Testis (tissue), 3 donors: Measurements from ENCODE around the gene LRRK1. TPM values are rescaled to one million over a fixed set of nuclear protein-coding genes. Genes with fewer than 3 reads are reported as not detected.
"Not testable (repeated sequence)": the region's sequence is repeated elsewhere in the genome, so short reads cannot be mapped to it uniquely, and the experiment has no call there.

Experiments
- DNase-seq: peaks from one replicate; pipeline ENCODE4 v3.0.0-alpha.2; 2019
- H3K27ac ChIP-seq, 2 donors: fragments of 200-600 bp; sonication (generic); one replicate each; pipeline ENCODE4 v1.5.1; 2019
- H3K27me3 ChIP-seq: fragments of 200-600 bp; sonication (generic); one replicate; pipeline ENCODE4 v1.5.1; 2019
- H3K36me3 ChIP-seq: fragments of 200-600 bp; sonication (generic); one replicate; pipeline ENCODE4 v1.5.1; 2017; ENCODE audit warnings: low read depth; ENCODE audit errors: missing control alignments
- H3K4me1 ChIP-seq: fragments of 200-600 bp; sonication (generic); one replicate; pipeline ENCODE4 v1.5.1; 2019
- H3K4me3 ChIP-seq, 2 donors: fragments of 200-600 bp; sonication (generic); one replicate each; pipeline ENCODE4 v1.5.1; 2017 to 2019
- H3K9me3 ChIP-seq: fragments of 200-600 bp; sonication (generic); one replicate; pipeline ENCODE4 v1.5.1; 2017
- POLR2A ChIP-seq: fragments of 450-650 bp; IDR thresholded peaks from one replicate; pipeline ENCODE4 v1.6.1; 2017; ENCODE audit warnings: antibody characterized with exemption, mild to moderate bottlenecking, moderate library complexity
- WGBS, 2 donors: methylation state at CpG; one replicate each; pipeline ENCODE4 v1.1.5; 2018; 5-methylcytosine and 5-hydroxymethylcytosine counted together
- intact Hi-C: fragments of 100-400 bp; cut with DNase I; formaldehyde crosslinking; loops from one replicate; pipeline ENCODE4 v1.15.1; 2023; ENCODE audit warnings: low total_unique reads
- polyA plus RNA-seq: library from polyadenylated mRNA; stranded (reverse); fragments of 350-450 nt; fragmentation: Illumina TruSeq; extraction: RNeasy Lipid Tissue Mini Kit (QIAGEN cat#74804); gene quantifications from one replicate; pipeline ENCODE4 v1.2.3, GENCODE V29; 2014; ENCODE audit warnings: low read depth, low replicate concordance; ENCODE audit not compliant: insufficient read depth
- total RNA-seq, 2 donors: library from RNA; depleted of rRNA; stranded (reverse); fragments of >200 nt; gene quantifications; one replicate each; pipeline ENCODE4 v1.2.3, GENCODE V29; 2016
- TF ChIP-seq, protein P1 (sequence below), 3 experiments: fragments of 450-650 bp in 2 of 3; fragments of 200-600 bp in 1 of 3; sonication (generic) in 1 of 3; IDR thresholded peaks; one replicate each; pipeline ENCODE4 v1.5.1; 2016 to 2019; ENCODE audit warnings: antibody characterized with exemption in 3 of 3, mild to moderate bottlenecking in 2 of 3, moderate library complexity in 1 of 3

Gene LRRK1
- total and polyA plus RNA-seq, 3 donors from 2014 or later = 18.8 to 24.6 (median 23.0) TPM

DNA sequence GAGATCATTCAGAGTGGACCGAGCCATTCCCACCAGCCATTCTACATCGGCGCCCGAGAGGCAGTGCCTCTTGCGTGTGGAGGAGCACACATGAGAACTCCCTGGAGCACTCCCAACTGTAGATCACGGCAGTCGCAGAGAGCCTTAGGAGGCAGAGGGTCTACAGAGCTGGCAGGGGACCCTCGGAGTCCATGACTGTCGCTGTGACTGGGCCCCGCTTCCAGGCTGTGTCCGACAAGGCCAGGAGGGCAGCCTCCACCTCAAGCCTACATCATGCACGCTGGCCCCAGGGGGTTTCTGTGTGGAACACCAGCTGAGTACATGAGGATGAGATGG is 173.7 kb downstream of the LRRK1 start:
- TF ChIP-seq, protein P1, sequence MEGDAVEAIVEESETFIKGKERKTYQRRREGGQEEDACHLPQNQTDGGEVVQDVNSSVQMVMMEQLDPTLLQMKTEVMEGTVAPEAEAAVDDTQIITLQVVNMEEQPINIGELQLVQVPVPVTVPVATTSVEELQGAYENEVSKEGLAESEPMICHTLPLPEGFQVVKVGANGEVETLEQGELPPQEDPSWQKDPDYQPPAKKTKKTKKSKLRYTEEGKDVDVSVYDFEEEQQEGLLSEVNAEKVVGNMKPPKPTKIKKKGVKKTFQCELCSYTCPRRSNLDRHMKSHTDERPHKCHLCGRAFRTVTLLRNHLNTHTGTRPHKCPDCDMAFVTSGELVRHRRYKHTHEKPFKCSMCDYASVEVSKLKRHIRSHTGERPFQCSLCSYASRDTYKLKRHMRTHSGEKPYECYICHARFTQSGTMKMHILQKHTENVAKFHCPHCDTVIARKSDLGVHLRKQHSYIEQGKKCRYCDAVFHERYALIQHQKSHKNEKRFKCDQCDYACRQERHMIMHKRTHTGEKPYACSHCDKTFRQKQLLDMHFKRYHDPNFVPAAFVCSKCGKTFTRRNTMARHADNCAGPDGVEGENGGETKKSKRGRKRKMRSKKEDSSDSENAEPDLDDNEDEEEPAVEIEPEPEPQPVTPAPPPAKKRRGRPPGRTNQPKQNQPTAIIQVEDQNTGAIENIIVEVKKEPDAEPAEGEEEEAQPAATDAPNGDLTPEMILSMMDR (IDR thresholded peaks at IDR 0.05) = no peak
- TF ChIP-seq POLR2A = no peak
- intact Hi-C loops = no loop called here
- Histone ChIP-seq H3K4me1 (peaks cover 44% of the 10 kb centered on the region), H3K27me3 (no peaks in the 10 kb centered on the region), H3K9me3 (no peaks in the 10 kb centered on the region), H3K27ac (peak overlapping the region; percentile 74 to 75), H3K4me3 (no peak overlapping the region), H3K36me3 (no peaks in the 10 kb centered on the region)
- no peak for DNase-seq
- 93 to 97% methylated on average over 2 to 12 of the region's 12 CpGs for WGBS, 2 donors

DNA sequence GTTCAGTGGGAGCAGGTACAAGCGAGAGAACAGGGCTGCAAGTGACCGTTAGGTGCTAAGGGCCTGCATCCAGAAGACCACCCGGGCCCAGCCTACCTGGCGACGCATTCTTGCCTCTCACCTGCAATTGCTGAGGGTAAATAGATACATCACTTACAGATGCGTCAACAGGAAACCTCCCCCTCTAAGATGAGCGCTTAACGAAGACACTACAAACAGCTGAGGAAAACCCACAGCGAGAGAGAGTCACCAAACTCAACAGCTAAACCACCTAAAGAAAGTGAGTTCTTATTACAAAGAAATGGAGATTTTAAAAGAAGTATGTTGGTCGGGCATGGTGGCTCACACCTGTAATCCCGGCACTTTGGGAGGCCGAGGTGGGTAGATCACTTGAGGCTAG is 174.8 kb downstream of the LRRK1 start:
- intact Hi-C loops = no loop called here
- Histone ChIP-seq H3K4me1 (peaks cover 32% of the 10 kb centered on the region), H3K4me3 (no peak overlapping the region), H3K27ac (no peak overlapping the region), H3K27me3 (no peaks in the 10 kb centered on the region), H3K9me3 (no peaks in the 10 kb centered on the region), H3K36me3 (no peaks in the 10 kb centered on the region)
- WGBS, 2 donors = 89 to 94% methylated on average over 12 of the region's 12 CpGs
- DNase-seq = no peak
- TF ChIP-seq, protein P1 (IDR thresholded peaks at IDR 0.05) = no peak
- no peak for TF ChIP-seq POLR2A

DNA sequence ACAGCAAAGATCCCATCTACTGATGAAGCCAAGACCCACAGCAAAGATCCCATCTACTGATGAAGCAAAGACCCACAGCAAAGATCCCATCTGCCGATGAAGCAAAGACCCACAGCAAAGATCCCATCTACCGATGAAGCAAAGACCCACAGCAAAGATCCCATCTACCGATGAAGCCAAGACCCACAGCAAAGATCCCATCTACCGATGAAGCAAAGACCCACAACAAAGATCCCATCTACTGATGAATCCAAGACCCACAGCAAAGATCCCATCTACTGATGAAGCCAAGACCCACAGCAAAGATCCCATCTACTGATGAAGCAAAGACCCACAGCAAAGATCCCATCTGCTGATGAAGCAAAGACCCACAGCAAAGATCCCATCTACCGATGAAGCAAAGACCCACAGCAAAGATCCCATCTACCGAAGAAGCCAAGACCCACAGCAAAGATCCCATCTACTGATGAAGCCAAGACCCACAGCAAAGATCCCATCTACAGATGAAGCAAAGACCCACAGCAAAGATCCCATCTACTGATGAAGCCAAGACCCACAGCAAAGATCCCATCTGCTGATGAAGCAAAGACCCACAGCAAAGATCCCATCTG is 176.7 kb downstream of the LRRK1 start:
- H3K4me3 ChIP-seq, H3K27ac ChIP-seq, DNase-seq, H3K36me3 ChIP-seq, H3K9me3 ChIP-seq, intact Hi-C loops, H3K27me3 ChIP-seq: not testable (repeated sequence)
- WGBS, 2 donors = 77 to 92% methylated on average over 6 of the region's 6 CpGs
- H3K4me1 ChIP-seq = peaks cover 18% of the 10 kb centered on the region

DNA sequence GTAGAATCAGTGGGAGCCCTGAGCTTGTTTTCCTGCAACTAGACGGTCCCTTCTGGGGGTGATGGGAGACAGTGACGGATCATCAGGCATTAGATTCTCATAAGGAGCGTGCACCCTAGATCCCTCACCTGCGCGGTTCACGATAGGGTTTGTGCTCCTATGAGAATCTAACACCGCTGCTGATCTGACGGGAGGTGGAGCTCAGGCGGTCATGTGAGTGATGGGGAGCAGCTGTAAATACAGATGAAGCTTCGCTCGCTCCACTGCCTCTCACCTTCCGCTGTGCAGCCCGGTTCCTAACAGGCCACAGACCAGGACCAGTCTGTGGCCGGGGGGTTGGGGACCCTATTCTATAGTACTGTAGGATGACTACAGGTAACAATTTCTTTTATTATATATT is 178.0 kb downstream of the LRRK1 start:
- H3K4me1 ChIP-seq = peaks cover 5% of the 10 kb centered on the region
- intact Hi-C loops = no loop called here
- H3K36me3 ChIP-seq = no peaks in the 10 kb centered on the region
- no peaks in the 10 kb centered on the region for H3K9me3 ChIP-seq
- H3K27ac ChIP-seq = no peak overlapping the region
- 94 to 97% methylated on average over 14 of the region's 14 CpGs for WGBS, 2 donors
- H3K27me3 ChIP-seq = no peaks in the 10 kb centered on the region
- DNase-seq = no peak
- TF ChIP-seq, protein P1 (IDR thresholded peaks at IDR 0.05) = no peak
- TF ChIP-seq POLR2A = no peak
- H3K4me3 ChIP-seq = no peak overlapping the region

DNA sequence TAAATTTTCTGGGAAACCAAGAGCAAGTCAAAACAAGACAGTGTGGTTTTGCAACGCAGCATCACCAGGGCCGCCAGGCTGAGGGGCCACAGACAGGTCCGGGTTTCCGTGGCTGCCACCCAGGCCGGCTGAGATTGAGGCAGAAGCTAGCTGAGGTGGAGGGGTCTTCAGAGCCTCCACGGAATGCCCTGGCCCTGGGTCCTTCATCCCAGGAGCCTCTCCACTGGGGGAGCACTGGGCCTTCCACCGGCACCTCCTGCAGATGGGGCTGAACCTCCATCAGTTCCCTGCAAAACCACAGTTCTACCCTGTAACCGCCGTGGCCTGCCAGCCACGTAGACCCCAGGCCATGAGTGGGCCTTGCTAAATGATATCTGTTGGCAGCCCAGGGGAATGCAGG is 180.0 kb downstream of the LRRK1 start:
- Histone ChIP-seq H3K27ac (no peak overlapping the region), H3K4me1 (no peaks in the 10 kb centered on the region), H3K27me3 (no peaks in the 10 kb centered on the region), H3K4me3 (no peak overlapping the region), H3K9me3 (no peaks in the 10 kb centered on the region), H3K36me3 (no peaks in the 10 kb centered on the region)
- intact Hi-C loops = no loop called here
- WGBS, 2 donors = 91 to 93% methylated on average over 9 to 10 of the region's 10 CpGs
- DNase-seq = no peak
- TF ChIP-seq, protein P1 (IDR thresholded peaks at IDR 0.05) = no peak
- TF ChIP-seq POLR2A = no peak
